ENCODE measurements around the gene PRKG1.

The PRKG1 gene

DNA sequence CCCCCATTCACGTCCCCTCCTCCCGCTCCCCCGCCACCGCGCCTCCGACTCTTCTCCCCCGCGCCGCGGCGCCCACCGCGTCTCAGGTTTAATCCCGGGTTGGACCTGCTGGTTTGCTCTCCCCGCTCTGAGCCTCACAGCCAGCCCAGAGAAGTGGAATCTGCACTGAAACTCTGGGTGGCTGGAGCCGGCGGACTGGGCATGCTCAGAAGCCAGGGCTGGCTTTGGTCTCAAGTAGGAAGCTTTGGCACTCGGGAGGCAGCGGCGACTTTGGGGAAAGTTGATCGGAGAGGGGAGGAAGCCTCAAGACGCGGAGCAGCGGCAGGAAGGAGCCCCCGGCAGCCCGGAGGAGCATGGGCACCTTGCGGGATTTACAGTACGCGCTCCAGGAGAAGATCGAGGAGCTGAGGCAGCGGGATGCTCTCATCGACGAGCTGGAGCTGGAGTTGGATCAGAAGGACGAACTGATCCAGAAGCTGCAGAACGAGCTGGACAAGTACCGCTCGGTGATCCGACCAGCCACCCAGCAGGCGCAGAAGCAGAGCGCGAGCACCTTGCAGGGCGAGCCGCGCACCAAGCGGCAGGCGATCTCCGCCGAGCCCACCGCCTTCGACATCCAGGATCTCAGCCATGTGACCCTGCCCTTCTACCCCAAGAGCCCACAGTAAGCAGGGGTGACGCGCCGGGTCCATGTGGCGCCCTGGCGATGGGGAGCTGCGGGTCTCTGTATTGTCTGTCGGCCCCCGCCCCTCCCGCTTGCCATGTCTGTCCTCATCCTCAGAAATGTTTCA is at the start of gene PRKG1:
PRKG1 (plus strand) TSS at position 250 of the 791 bp plus-strand sequence.
- no peak for DNase-seq

- DNase-seq, result no peak
Observed at GRCh38 chr10:51028420-51028819, 45.9 kb upstream of the PRKG1 start.

GRCh38 chr10:51029172-51029641 is 45.1 kb upstream of the PRKG1 start:
- no peak for DNase-seq

DNA sequence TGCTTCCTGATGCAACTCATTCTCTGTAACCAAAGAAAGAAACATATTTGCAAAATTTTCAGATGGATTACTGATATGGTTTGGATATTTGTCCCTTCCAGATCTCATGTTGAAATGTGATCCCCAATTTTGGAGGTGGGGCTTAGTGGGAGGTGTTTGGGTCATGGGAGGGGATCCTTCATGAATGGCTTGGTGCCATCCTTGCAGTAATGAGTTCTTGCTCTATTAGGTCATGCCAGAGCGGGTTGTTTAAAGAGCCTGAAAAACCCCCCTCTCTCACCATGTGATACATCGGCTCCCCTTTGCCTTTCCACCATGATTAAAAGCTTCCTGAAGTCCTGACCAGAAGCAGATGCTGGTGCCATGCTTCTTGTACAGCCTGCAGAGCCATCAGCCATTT is 43.8 kb upstream of the PRKG1 start:
- DNase-seq, result no peak

DNA sequence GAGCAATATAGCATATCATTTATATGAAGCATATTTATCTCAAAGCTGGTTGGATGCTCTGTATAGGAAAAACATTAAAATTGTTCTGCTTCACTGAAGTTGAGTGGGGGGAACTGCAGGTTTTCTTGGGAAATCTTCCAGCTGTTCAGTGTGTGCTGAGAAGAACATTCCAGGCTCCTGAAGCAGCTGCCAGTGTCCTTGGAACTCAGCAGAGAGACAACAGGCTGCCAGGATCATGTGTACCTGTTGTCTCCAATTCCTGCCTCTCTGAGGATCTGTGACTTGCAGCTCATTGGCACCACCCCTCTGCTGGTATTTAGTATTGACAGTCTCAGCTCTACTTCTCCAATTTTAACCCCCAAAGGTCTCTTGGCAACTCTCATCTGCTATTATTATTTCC is 42.3 kb upstream of the PRKG1 start:
- DNase-seq, result no peak

DNA sequence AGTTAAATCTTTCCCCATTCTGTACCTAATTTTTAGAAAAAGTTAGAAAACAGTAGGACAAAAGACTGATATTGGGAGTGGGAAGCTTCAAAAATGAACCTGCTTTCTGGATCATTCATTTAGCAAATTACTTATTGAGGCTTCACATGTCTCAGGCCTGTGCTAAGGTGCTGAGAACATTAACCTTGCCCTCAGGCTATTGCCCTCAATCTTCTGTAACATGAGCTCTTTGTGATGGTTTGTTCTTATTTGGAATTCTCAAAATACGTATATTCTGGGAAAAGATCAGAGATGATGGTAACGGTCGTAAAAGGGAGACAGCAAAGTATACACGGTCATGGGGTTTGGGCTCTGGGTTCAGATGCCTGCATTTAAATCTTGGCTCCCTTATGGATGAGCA is 39.5 kb upstream of the PRKG1 start:
- no peak for DNase-seq

- no peak for DNase-seq
Observed at GRCh38 chr10:51035344-51035743, 38.9 kb upstream of the PRKG1 start.

DNA sequence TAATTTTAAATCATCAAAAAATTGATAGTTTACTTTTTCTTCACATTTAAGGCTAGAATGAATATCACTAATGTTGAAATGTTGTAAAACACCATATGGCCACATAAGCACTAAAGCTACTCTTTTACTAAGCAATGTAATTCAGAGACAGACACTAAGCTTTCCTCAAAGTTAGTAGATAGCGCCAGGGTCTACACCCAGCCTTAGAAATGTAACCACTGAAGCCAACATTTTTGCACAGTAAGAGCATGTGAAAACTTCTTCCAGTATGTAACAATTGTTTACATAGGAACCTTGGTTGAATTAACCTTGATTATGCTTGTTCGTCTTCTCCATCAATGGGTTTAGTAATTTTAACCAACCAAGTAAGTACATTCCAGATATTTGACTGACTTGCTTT is 28.4 kb upstream of the PRKG1 start:
- DNase-seq, result no peak

- DNase-seq, result no peak
Observed at GRCh38 chr10:51046654-51047053, 27.6 kb upstream of the PRKG1 start.

GRCh38 chr10:51047857-51048256 is 26.4 kb upstream of the PRKG1 start:
- no peak for DNase-seq

DNA sequence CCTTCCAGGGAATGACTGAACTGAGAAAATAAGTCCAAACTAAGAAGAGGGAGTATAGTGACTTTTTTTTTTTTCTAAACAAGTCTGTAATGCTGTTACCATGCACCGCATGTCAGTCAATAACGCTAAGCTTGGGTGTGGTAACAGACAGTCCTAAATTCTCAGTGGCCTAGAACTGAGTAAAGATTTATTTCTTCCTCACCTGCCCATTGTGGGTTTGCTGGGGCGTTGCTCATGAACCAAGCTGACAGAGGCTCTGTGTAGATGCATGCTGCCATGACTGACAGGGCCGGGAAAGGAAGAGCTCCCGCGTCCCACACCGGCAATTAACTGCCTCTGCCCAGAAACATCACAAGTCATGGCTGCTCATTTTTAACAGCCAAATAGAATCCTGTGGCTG is 25.5 kb upstream of the PRKG1 start:
- DNase-seq, result no peak

DNA sequence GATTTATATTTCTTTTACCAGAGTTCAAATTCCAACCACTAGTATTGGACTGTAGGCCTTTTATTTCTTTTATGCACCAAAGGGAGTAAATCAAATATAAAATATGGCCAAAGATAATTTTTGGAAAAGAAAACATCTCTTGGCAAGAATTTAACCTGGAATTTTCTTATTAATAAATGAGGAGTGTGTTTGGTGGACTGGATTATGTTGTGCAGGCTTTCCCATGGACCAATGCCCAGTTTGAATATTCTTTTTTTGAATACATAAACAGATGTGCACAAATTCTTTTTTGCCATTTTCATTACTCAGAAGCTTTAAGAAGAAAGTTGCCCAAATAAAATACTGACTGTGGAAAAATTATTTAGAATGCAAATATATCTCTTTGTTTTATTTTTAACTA is 22.1 kb upstream of the PRKG1 start:
- no peak for DNase-seq

GRCh38 chr10:51057925-51058324 is 16.4 kb upstream of the PRKG1 start:
- DNase-seq, result no peak

DNA sequence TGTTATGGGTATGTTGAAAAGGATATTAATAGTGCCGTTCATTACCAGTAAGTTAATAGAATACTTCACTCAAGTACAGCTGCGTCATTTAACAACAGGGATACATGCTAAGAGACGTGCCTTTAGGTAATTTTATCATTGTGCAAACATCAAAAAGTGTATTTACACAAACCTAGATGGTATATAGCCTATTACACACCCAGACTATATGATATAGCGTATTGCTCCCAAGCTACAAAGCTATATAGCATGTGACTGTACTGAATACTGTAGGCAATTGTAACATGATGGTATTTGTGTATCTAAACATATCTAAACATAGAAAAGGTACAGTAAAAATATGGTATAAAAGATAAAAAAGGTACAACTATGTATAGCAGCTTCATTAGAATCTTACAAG is 11.1 kb upstream of the PRKG1 start:
- DNase-seq, result no peak

DNA sequence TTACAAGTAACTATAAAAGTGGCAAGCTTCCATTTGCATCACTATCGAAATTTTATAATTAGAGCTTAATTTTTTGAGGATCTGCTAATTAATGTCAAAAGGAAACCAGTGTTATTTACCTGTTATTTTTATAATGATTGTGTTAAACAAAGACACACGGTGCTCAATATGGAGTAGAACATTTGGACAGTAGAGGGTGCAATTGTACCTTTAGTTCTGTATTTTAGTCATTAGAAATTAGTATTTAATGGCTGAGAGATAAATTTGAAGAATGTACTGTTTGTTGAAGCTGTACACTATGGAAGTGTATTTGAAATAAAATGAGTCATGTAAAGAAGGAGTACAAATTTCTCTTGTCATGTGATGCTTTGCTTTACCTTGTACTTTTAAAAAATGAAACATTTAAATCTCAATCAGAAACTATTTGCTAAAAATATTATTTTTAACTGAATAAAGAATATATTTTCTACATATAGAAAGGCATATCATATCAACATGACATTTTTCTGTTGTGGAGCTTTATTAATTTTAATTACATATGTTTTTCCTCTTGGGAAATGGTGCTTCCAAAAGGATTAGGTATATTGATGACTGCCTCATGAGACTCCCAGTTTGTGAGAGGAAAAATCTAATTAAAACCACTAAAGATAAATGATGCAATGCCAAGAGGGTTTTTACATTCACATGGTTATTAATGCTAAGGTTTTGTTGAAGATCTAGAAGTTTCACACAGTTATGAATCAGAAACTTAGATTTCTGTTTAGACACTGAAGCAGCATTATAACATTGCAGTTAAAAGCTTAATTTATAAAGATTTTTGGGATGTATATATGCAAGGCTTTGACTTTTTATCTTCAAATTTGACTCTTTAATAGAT is 10.4 kb upstream of the PRKG1 start:
- no peak for DNase-seq

DNA sequence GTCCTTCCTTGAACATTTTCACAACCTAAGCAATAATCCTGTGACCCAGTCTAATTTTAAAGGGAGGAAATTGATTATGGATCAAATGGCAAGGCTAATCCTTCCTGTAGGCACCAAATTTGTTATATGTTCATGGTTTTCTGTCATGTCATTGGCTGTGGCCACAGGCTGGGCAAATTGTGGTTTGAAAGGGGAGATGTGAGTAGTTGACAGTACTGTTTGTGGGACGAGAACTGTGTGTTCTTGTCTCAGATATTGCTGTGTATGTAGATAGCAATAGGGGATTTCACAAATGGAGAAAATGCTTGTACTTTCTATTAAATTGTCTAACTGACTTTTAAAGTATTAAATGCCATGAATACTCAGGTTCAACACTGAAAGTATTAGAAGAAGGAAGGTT is 8.1 kb upstream of the PRKG1 start:
- no peak for DNase-seq

DNA sequence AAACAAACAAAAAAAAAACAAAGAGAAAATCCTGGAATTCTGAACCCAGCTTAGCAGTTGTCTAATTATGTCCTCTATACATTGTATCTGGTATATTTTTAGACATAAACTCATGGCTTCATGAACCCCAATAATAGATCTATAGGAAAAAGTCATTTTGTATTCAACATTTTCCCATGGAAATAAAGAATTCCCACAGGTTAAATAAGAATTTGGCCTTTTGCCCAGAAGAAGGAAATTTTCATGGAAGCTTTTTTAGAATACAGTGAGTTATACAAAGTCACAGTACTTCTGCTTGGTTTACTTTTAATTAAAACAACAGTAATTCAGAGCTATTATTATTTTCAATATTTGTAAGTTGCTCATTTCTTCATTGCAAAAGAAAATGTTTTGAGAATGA is 2.1 kb upstream of the PRKG1 start:
- DNase-seq, result no peak

DNA sequence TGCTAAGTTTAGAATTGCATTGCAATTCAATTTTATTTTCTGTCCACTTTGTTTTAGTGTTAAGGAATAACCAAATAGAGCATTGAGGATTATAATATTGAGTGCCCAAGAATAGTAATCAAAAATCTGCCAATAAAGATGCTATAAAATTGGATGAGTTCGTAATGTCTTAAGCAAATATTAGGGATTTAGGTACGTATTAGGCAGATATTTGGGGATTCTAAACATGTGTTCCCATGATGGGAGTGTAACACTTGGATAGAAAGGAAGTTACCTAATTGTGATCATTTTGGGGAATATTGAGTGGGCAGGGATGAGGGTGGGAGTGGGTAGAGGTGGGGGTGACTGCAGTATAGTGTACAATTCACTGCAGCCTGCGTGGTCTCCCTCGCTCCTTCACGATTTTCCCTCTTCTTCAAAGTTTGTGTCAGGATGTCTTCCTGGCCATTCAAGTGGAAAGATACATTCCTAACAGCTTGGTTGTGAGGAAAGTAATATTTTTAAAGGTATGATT is 1.3 kb upstream of the PRKG1 start:
- DNase-seq, result no peak

- no peak for DNase-seq
Observed at GRCh38 chr10:51073453-51074237, 642 bp upstream of the PRKG1 start.

GRCh38 chr10:51075043-51075872 is 971 bp downstream of the PRKG1 start:
- no peak for DNase-seq

GRCh38 chr10:51075873-51076229 is 1.6 kb downstream of the PRKG1 start:
- DNase-seq, result no peak

DNA sequence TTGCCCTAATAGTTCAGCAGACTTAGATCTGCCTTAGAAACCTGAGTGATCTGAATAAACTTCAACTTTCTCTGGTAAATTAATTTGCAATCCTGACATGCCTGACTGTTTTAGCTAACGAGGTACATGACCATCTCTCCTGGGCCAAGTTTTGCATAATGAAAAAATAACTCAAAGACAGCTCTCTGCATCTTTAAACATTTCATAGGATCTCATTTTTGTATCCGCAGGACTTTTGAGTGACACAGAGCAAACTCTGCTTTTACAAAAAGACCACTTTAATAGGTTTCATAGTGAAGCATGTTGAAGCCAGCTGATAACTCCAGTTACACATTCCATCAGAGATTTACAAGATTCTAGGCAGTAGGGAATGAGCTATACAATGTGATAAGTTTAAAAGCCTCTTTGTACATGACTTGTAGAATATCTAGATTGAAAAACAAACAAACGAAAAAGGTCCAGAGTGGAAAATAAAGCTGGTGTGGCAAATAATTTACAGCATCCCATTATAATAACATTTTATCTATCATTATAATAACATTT is 2.1 kb downstream of the PRKG1 start:
- DNase-seq, result no peak
